HG03520 (cell line): ENCODE results near the gene PIK3C2A.
"Not testable (repeated sequence)": the region's sequence is repeated elsewhere in the genome, so short reads cannot be mapped to it uniquely, and the experiment has no call there.

Experiments
- ATAC-seq: cut with Tn5 transposase; IDR thresholded peaks from one replicate; pipeline ENCODE4 v1.9.1; 2021; ENCODE audit warnings: mild to moderate bottlenecking, moderate library complexity; ENCODE audit not compliant: unreplicated experiment

The PIK3C2A gene

GRCh38 chr11:17207317-17208256 lies at the start of gene PIK3C2A:
Gene PIK3C2A, minus strand, starts transcription at chr11:17207986. Its CDS starts 38,245 bp downstream, at chr11:17169741.
- ATAC-seq: peak; percentile 94

GRCh38 chr11:17257196-17257595 lies 49.4 kb upstream of the PIK3C2A start:
- no peak for ATAC-seq

GRCh38 chr11:17256512-17256911 lies 48.7 kb upstream of the PIK3C2A start:
- ATAC-seq: no peak

GRCh38 chr11:17252704-17253103 lies 44.9 kb upstream of the PIK3C2A start:
- no peak for ATAC-seq

GRCh38 chr11:17250561-17251350 lies 43.0 kb upstream of the PIK3C2A start:
- no peak for ATAC-seq

GRCh38 chr11:17244046-17244445 lies 36.3 kb upstream of the PIK3C2A start:
- peak; percentile 72 for ATAC-seq

- ATAC-seq: not testable (repeated sequence)
Observed at GRCh38 chr11:17242954-17243353, 35.2 kb upstream of the PIK3C2A start.

GRCh38 chr11:17240780-17241179 lies 33.0 kb upstream of the PIK3C2A start:
- no peak for ATAC-seq

- not testable (repeated sequence) for ATAC-seq
Observed at GRCh38 chr11:17239927-17240326, 32.1 kb upstream of the PIK3C2A start.

- no peak for ATAC-seq
Observed at GRCh38 chr11:17238377-17238776, 30.6 kb upstream of the PIK3C2A start.

- no peak for ATAC-seq
Observed at GRCh38 chr11:17233101-17233500, 25.3 kb upstream of the PIK3C2A start.

- ATAC-seq: peak; percentile 90
Observed at GRCh38 chr11:17230867-17231851, 23.4 kb upstream of the PIK3C2A start.

- ATAC-seq: no peak
Observed at GRCh38 chr11:17229481-17230152, 21.8 kb upstream of the PIK3C2A start.

- not testable (repeated sequence) for ATAC-seq
Observed at GRCh38 chr11:17228186-17228925, 20.6 kb upstream of the PIK3C2A start.

GRCh38 chr11:17224727-17225126 lies 16.9 kb upstream of the PIK3C2A start:
- no peak for ATAC-seq

GRCh38 chr11:17221968-17222367 lies 14.2 kb upstream of the PIK3C2A start:
- ATAC-seq: no peak

GRCh38 chr11:17219016-17219415 lies 11.2 kb upstream of the PIK3C2A start:
- no peak for ATAC-seq

- ATAC-seq: no peak
Observed at GRCh38 chr11:17218403-17218802, 10.6 kb upstream of the PIK3C2A start.

- ATAC-seq: no peak
Observed at GRCh38 chr11:17217401-17217800, 9.6 kb upstream of the PIK3C2A start.
